ENCODE results near the gene SLC4A9. TPM values are rescaled to one million over a fixed set of nuclear protein-coding genes. Genes with fewer than 3 reads are reported as not detected.
A peak's percentile ranks its signal among the peaks of the same experiment; 100 is the strongest.

SLC4A9 gene
- total and polyA plus RNA-seq, 2 experiments from 2014 or later = not detected

- TF ChIP-seq CTCF (IDR thresholded peaks at IDR 0.05; ENCODE audit: low read depth, low read length) = no peak
- H3K27me3 ChIP-seq = no peaks in the 10 kb centered on the region
- no peak for DNase-seq (ENCODE audit: low read depth in 1 of 2, low spot score in 1 of 2)
- no peak overlapping the region for H3K4me3 ChIP-seq
- no peaks in the 10 kb centered on the region for H3K4me1 ChIP-seq (ENCODE audit: low read depth)
- no peak overlapping the region for H3K27ac ChIP-seq
- no peaks in the 10 kb centered on the region for H3K36me3 ChIP-seq
- H3K9me3 ChIP-seq (ENCODE audit: low read depth) = no peaks in the 10 kb centered on the region
Observed at GRCh38 chr5:140356853-140357725, 2.9 kb upstream of the SLC4A9 start.

GRCh38 chr5:140357726-140358093 is 2.3 kb upstream of the SLC4A9 start:
- no peaks in the 10 kb centered on the region for H3K27me3 ChIP-seq
- peak; percentile 95 for TF ChIP-seq CTCF (IDR thresholded peaks at IDR 0.05; ENCODE audit: low read depth, low read length)
- no peaks in the 10 kb centered on the region for H3K4me1 ChIP-seq (ENCODE audit: low read depth)
- no peaks in the 10 kb centered on the region for H3K9me3 ChIP-seq (ENCODE audit: low read depth)
- no peak overlapping the region for H3K4me3 ChIP-seq
- DNase-seq (ENCODE audit: low read depth in 1 of 2, low spot score in 1 of 2) = peak; percentile 89 to 91
- no peak overlapping the region for H3K27ac ChIP-seq
- no peaks in the 10 kb centered on the region for H3K36me3 ChIP-seq

- no peaks in the 10 kb centered on the region for H3K36me3 ChIP-seq
- no peak overlapping the region for H3K4me3 ChIP-seq
- peak; percentile 59 for TF ChIP-seq CTCF (IDR thresholded peaks at IDR 0.05; ENCODE audit: low read depth, low read length)
- H3K27ac ChIP-seq = no peak overlapping the region
- peak; percentile 51 to 58 for DNase-seq (ENCODE audit: low read depth in 1 of 2, low spot score in 1 of 2)
- H3K4me1 ChIP-seq (ENCODE audit: low read depth) = no peaks in the 10 kb centered on the region
- peaks cover 5% of the 10 kb centered on the region for H3K27me3 ChIP-seq
- H3K9me3 ChIP-seq (ENCODE audit: low read depth) = no peaks in the 10 kb centered on the region
Observed at GRCh38 chr5:140358738-140359310, 1.2 kb upstream of the SLC4A9 start.

GRCh38 chr5:140360681-140361479 is 886 bp downstream of the SLC4A9 start:
- no peak for TF ChIP-seq CTCF (IDR thresholded peaks at IDR 0.05; ENCODE audit: low read depth, low read length)
- Histone ChIP-seq H3K9me3 (ENCODE audit: low read depth) (no peaks in the 10 kb centered on the region), H3K4me1 (ENCODE audit: low read depth) (no peaks in the 10 kb centered on the region), H3K4me3 (no peak overlapping the region), H3K27ac (no peak overlapping the region), H3K36me3 (no peaks in the 10 kb centered on the region), H3K27me3 (peaks cover 16% of the 10 kb centered on the region)
- DNase-seq (ENCODE audit: low read depth in 1 of 2, low spot score in 1 of 2) = no peak

DNA sequence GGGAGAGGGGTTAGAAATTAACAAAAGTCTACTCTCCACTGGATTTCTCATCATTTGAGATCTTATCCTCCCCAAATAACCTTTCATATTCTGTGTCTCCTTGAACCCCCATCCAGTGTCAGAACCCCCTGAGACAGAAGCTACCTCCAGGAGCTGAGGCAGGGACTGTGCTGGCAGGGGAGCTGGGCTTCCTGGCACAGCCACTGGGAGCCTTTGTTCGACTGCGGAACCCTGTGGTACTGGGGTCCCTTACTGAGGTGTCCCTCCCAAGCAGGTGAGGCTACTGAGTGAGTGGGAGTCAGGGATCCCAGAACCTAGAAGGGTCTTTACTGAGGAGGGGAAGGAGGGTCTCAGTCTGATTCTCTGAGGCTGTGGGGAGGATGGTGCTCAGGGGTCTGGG is 1.9 kb downstream of the SLC4A9 start:
- H3K9me3 ChIP-seq (ENCODE audit: low read depth) = no peaks in the 10 kb centered on the region
- H3K36me3 ChIP-seq = no peaks in the 10 kb centered on the region
- no peaks in the 10 kb centered on the region for H3K4me1 ChIP-seq (ENCODE audit: low read depth)
- TF ChIP-seq CTCF (IDR thresholded peaks at IDR 0.05; ENCODE audit: low read depth, low read length) = no peak
- no peak overlapping the region for H3K27ac ChIP-seq
- H3K4me3 ChIP-seq = no peak overlapping the region
- H3K27me3 ChIP-seq = peaks cover 16% of the 10 kb centered on the region
- no peak for DNase-seq (ENCODE audit: low read depth in 1 of 2, low spot score in 1 of 2)

All from cardiac muscle cell (in vitro differentiated cells and primary cell).